ENCODE results near the gene CD81. TPM values are rescaled to one million over a fixed set of nuclear protein-coding genes. Genes with fewer than 3 reads are reported as not detected.

Gene CD81
- total and polyA plus RNA-seq, 10 of the 15 experiments (the other 5 are each of a cell fraction or from before 2014, with no cell fraction given) = 2.0 to 145 (median 57.2) TPM

- no TSS peak for BruUV-seq (replicated peaks)
- SMC1A ChIA-PET (ENCODE audit: uncharacterized antibody, unreplicated experiment) = no interaction called here
- no peak for TF ChIP-seq MEF2B (IDR thresholded peaks at IDR 0.05; ENCODE audit: partially characterized antibody, poor library complexity, severe bottlenecking)
- TF ChIP-seq NFIC (IDR thresholded peaks at IDR 0.05; ENCODE audit: low read depth, low read length) = no peak
- TF ChIP-seq RB1 (IDR thresholded peaks at IDR 0.05; ENCODE audit: borderline replicate concordance) = no peak
- no peak for TF ChIP-seq NBN (IDR thresholded peaks at IDR 0.05)
- TF ChIP-seq FOXK2 (IDR thresholded peaks at IDR 0.05) = no peak
- no peak for TF ChIP-seq NRF1 (conservative IDR thresholded peaks at IDR 0.05; ENCODE audit: low read depth, low read length)
- no peak for TF ChIP-seq POLR2AphosphoS2 (IDR thresholded peaks at IDR 0.05; ENCODE audit: low read depth, low read length)
- TF ChIP-seq EED (IDR thresholded peaks at IDR 0.05; ENCODE audit: low read depth) = no peak
- no peak for TF ChIP-seq YY1 (IDR thresholded peaks at IDR 0.05; ENCODE audit: low read depth, low read length)
- no peak for TF ChIP-seq ZNF622 (IDR thresholded peaks at IDR 0.05)
- TF ChIP-seq MTA2 (IDR thresholded peaks at IDR 0.05; ENCODE audit: low read depth) = no peak
- TF ChIP-seq SPI1 (IDR thresholded peaks at IDR 0.05; ENCODE audit: borderline replicate concordance, insufficient read depth, low read depth, low read length) = no peak
- no peak for TF ChIP-seq CBX5 (IDR thresholded peaks at IDR 0.05; ENCODE audit: low read depth)
- no peak for TF ChIP-seq ZBED1 (IDR thresholded peaks at IDR 0.05; ENCODE audit: borderline replicate concordance)
- TF ChIP-seq CUX1 (IDR thresholded peaks at IDR 0.05; ENCODE audit: insufficient replicate concordance, low read depth, low read length) = no peak
- TF ChIP-seq BRCA1 (IDR thresholded peaks at IDR 0.05; ENCODE audit: low read depth, low read length) = no peak
Observed at GRCh38 chr11:2411446-2412305, 34.6 kb downstream of the CD81 start.

More at GRCh38 chr11:2411446-2412305, 34.6 kb downstream of the CD81 start:
- no peak overlapping the region for H3K4me3 ChIP-seq
- no peak overlapping the region for H3K27ac ChIP-seq (ENCODE audit: control insufficient read depth, insufficient read depth)
- H3K27me3 ChIP-seq (replicated peaks in 1 of 2; ENCODE audit: control insufficient read depth in 2 of 2, insufficient read depth in 2 of 2, low read length in 1 of 2) = no peaks in the 10 kb centered on the region
- H3K4me1 ChIP-seq (ENCODE audit: control insufficient read depth, insufficient read depth, low read length) = no peaks in the 10 kb centered on the region
- no peaks in the 10 kb centered on the region for H4K20me1 ChIP-seq (ENCODE audit: control insufficient read depth, insufficient read depth)
- FAIRE-seq (no peak), ATAC-seq (no peak), DNase-seq (ENCODE audit: low read depth, low spot score) (no peak)
- POLR2A ChIA-PET = no interaction called here
- no peak overlapping the region for H3K4me2 ChIP-seq (ENCODE audit: control insufficient read depth, insufficient read depth)
- H3K36me3 ChIP-seq (ENCODE audit: control insufficient read depth in 2 of 2, insufficient read depth in 2 of 2, low read length in 1 of 2) = no peaks in the 10 kb centered on the region
- CTCF ChIA-PET = no interaction called here
- H3K9me3 ChIP-seq (replicated peaks; ENCODE audit: control insufficient read depth, insufficient read depth, low read length) = no peaks in the 10 kb centered on the region
- in situ Hi-C loops (cut with MboI) = no loop called here
- WGBS (ENCODE audit: insufficient coverage, insufficient replicate concordance, low lambda C conversion rate, missing lambda C conversion rate) = 33% methylated on average over 30 of the region's 30 CpGs
- RAD21 ChIA-PET (ENCODE audit: unreplicated experiment) = no interaction called here
- intact Hi-C loops (cut with micrococcal nuclease; ENCODE audit: unreplicated experiment) = no loop called here
- no peaks in the 10 kb centered on the region for H3K79me2 ChIP-seq (ENCODE audit: control insufficient read depth, insufficient read depth, low read length)
- no peak overlapping the region for H3K9ac ChIP-seq (ENCODE audit: control insufficient read depth, insufficient read depth, low read length)
- no peak overlapping the region for H2AFZ ChIP-seq (ENCODE audit: control insufficient read depth, low read depth, low read length)

All from GM12878 (cell line).